B cell (primary cell): ENCODE results near the gene ADAMTS17.

Experiments used
- EZH2 ChIP-seq: IDR thresholded peaks from 2 replicates; pipeline ENCODE4 v1.6.1; 2012; ENCODE audit warnings: borderline replicate concordance, low read depth, mild to moderate bottlenecking, moderate library complexity, low read length; ENCODE audit not compliant: insufficient read depth, poor library complexity, severe bottlenecking
- TF ChIP-seq, protein P1 (sequence below): fragments of 200-600 bp; IDR thresholded peaks from one replicate; pipeline ENCODE4 v1.8.0; 2022; ENCODE audit warnings: antibody characterized with exemption, mild to moderate bottlenecking

DNA sequence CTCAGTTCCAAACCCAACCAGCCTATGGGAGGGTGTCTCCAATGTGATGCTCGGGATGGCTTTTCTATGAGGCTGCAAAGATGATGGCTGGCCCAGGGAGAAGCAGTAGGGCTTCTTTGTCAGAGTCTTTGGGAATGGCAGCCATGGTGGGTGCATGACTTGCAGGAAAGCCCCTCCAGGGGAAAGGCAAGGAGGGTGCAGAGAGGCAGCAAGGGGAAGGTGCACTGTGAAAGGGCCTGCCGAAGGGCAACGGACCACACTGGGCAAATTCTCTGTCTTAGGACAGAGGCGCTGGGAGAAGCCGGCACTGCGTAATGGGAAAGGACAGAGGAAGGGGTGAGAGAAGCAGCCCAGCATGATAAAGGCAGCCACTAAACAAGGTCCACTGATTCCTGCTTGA is 305.8 kb downstream of the ADAMTS17 start:
- TF ChIP-seq, protein P1, sequence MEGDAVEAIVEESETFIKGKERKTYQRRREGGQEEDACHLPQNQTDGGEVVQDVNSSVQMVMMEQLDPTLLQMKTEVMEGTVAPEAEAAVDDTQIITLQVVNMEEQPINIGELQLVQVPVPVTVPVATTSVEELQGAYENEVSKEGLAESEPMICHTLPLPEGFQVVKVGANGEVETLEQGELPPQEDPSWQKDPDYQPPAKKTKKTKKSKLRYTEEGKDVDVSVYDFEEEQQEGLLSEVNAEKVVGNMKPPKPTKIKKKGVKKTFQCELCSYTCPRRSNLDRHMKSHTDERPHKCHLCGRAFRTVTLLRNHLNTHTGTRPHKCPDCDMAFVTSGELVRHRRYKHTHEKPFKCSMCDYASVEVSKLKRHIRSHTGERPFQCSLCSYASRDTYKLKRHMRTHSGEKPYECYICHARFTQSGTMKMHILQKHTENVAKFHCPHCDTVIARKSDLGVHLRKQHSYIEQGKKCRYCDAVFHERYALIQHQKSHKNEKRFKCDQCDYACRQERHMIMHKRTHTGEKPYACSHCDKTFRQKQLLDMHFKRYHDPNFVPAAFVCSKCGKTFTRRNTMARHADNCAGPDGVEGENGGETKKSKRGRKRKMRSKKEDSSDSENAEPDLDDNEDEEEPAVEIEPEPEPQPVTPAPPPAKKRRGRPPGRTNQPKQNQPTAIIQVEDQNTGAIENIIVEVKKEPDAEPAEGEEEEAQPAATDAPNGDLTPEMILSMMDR = no peak
- no peak for TF ChIP-seq EZH2
